HCT116 (cell line): Measurements from ENCODE around the gene MYLK4.

Experiments
- CTCF ChIP-seq, 3 experiments: fragments of 200-600 bp in 1 of 3; sonication (generic) in 1 of 3; IDR thresholded peaks in 2 of 3; conservative IDR thresholded peaks in 1 of 3; 2 replicates each; pipeline ENCODE4 v1.5.1; 2012 to 2017; ENCODE audit warnings: low read depth in 2 of 3, low read length in 2 of 3, antibody characterized with exemption in 1 of 3, borderline replicate concordance in 1 of 3, control low read depth in 1 of 3, mild to moderate bottlenecking in 1 of 3, mixed read lengths in 1 of 3, mixed run types in 1 of 3, moderate library complexity in 1 of 3; ENCODE audit not compliant: insufficient read depth in 1 of 3
- EZH2 ChIP-seq: fragments of 200-600 bp; sonication (generic); IDR thresholded peaks from 2 replicates; pipeline ENCODE4 v1.6.1; 2017; ENCODE audit warnings: antibody characterized with exemption, mixed run types
- EZH2phosphoT487 ChIP-seq: fragments of 200-600 bp; IDR thresholded peaks from 2 replicates; pipeline ENCODE4 v1.6.1; 2018; ENCODE audit warnings: antibody characterized with exemption, borderline replicate concordance
- FOSL1 ChIP-seq: IDR thresholded peaks from 2 replicates; pipeline ENCODE4 v1.6.1; 2012; ENCODE audit warnings: low read depth
- MAX ChIP-seq: IDR thresholded peaks from 2 replicates; pipeline ENCODE4 v1.6.1; 2012
- POLR2A ChIP-seq: IDR thresholded peaks from 2 replicates; pipeline ENCODE4 v1.7.0; 2011; ENCODE audit warnings: borderline replicate concordance; ENCODE audit not compliant: insufficient read depth, insufficient read length; ENCODE audit errors: extremely low read depth
- POLR2AphosphoS5 ChIP-seq: IDR thresholded peaks from 2 replicates; pipeline ENCODE4 v1.6.1; 2011; ENCODE audit warnings: mild to moderate bottlenecking, low read depth, low read length, moderate library complexity
- RAD21 ChIP-seq: IDR thresholded peaks from 2 replicates; pipeline ENCODE4 v1.6.1; 2012; ENCODE audit warnings: low read depth, mild to moderate bottlenecking
- REST ChIP-seq: IDR thresholded peaks from 2 replicates; pipeline ENCODE4 v1.6.1; 2012; ENCODE audit warnings: low read depth
- SP1 ChIP-seq: IDR thresholded peaks from 2 replicates; pipeline ENCODE4 v1.6.1; 2012; ENCODE audit warnings: low read depth
- ZNF274 ChIP-seq: fragments of 200-500 bp; sonication (Bioruptor generic); IDR thresholded peaks from 2 replicates; pipeline ENCODE4 v1.6.1; 2014; ENCODE audit warnings: mild to moderate bottlenecking, low read depth, low read length, inconsistent platforms

- TF ChIP-seq CTCF (IDR thresholded peaks at IDR 0.05 in 2 of 3, conservative IDR thresholded peaks at IDR 0.05 in 1 of 3; ENCODE audit: borderline replicate concordance in 1 of 3, insufficient read depth in 1 of 3, low read depth in 2 of 3, low read length in 2 of 3) = no peak
- TF ChIP-seq ZNF274 = no peak
- no peak for TF ChIP-seq EZH2
- no peak for TF ChIP-seq POLR2A
- no peak for TF ChIP-seq MAX
- no peak for TF ChIP-seq POLR2AphosphoS5
- TF ChIP-seq FOSL1 = no peak
- no peak for TF ChIP-seq RAD21
- TF ChIP-seq SP1 = no peak
- no peak for TF ChIP-seq EZH2phosphoT487
- TF ChIP-seq REST = no peak
These were observed 24.6 kb downstream of the MYLK4 start for GRCh38 chr6:2725999-2726567.
